Measurements from ENCODE around the gene LCN2.

LCN2 gene

DNA sequence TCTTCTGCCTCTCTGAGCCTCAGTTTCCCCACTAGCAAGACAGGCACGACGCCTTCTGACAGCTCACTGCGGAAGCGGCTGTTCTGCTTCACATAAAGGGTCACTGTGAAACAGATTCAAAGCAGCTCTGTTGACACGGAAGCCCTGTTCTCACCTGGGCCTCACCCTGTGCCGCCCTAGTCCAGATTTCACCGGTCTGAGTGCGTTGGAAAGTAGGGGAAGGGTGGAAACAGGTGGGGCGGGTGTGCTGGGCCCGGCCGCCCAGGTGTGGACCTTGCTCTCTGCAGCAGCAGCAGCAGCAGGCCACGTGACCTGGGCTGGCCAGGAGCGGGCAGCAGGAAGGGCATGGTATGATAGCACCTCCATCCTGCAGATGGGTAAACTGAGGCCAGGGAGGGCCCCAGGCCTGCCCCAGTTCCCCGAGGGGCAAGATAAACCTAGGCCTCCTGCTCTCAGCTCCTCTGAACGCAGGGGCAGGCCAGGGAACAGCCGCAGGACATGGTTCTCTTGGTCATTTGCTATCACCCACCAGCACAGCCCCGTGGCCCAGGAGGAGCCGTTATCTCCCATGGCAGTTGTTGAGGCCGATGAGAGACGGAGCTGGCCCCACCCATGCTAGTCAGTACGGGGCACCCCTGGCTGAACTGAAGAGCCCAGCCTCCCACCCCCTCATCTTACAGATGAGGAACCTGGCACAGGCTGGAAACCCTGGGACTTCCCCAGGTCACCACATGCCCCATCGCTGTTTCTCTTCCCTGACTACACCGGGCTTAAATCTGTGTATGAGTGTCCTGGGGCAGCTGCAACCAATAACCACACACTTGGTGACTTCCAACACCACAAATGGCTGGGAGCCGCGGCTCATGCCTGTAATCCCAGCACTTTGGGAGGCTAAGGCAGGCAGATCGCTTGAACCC, 33.8 kb upstream of the LCN2 start:
- no peak for DNase-seq

DNA sequence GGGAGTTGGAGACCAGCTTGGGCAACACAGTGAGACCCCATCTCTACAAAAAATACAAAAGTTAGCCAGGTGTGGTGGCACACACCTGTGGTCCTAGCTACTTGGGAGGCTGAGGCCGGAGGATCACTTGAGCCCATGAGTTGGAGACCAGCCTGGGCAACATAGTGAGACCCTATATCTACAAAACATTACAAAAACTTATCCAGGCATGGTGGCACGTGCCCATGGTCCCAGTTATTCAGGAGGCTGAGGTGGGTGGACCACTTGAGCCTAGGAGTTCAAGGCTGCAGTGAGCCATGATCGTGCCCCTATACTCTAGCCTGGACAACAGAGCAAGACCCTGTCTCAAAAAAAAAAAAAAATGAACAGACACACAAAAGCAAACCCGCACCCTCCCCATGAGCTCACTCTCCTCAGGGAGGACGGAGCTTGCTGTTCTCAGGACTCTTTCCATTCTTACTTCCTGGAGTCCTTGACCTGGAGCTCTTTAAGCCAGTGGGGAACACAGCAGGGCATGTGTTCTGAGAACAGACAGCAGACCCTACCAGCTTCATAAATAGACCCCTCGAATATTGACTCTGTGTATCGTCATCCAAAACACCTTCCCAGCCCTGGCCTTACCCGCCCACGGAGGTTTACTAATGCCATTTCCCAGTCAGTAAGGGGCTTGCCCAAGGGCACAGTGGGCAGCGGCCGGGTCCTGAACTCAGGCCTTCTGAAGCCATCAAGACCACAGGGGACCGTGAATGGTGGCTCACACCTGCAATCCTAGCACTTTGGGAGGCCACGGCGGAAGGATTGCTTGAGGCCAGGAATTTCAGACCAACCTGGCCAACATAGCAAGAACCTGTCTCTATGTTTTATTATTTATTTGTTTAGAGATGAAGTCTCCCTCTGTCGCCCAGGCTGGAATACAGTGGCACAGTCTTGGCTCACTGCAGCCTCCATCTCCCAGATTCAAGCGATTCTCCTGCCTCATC, 32.9 kb upstream of the LCN2 start:
- no peak for DNase-seq

DNA sequence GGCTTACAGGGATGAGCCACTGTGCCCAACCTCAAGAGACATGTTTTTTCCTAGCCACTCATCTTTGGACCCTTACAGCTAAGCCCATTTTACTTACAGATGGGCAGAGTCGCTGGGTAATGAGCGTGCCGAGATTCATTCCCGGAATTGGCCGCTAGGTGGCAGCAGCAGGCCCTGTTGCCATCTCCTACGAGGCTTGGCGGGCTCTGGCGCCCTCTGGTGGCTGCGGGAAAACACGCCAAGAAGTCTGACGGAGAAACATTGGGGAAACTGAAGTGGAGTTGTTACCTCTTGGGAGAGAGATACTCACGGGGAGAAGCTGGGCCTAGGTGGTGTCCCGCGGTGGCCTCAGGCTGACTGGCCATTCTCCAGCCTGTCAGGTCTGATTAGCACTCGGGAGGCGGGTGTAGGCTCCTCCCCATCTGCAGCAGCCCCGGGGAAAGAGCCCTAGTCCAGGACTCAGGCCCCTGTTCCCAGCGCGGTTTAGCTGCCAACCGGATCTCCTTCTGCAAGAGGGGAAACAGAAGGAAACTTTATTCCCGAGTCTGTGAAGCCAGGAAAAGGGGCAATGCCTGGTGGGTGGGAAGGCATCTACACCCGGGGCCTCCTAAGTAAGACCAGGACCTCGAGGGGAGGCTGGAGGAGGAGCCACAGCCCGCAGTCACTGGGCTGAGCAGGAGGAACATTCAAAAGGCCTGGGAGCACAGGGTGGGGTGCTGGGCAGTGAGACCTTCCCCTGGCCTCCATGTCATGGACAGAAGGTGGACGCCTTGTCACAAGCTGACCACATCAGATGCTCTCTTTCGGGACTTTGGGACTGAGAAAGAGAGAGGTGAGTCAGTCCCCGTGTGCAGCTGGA, 31.4 kb upstream of the LCN2 start:
- DNase-seq = peak; percentile 85

DNA sequence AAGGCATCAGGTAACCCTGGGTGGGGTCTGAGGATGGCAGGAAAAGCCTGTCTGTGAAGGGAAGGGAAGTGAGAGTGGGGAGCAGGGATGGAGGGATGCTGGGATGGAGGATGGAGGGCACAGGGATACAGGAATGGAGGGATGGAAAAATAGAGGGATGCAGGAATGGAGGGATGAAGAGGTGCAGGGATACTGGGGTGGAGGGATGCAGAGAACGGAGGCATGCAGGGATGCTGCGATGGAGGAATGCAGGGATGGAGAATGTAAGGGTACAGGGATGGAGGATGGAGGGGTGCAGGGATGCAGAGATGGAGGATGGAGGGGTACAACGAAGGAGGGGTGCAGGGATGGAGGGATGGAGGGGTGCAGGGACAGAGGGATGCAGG, 30.8 kb upstream of the LCN2 start:
- no peak for DNase-seq

DNA sequence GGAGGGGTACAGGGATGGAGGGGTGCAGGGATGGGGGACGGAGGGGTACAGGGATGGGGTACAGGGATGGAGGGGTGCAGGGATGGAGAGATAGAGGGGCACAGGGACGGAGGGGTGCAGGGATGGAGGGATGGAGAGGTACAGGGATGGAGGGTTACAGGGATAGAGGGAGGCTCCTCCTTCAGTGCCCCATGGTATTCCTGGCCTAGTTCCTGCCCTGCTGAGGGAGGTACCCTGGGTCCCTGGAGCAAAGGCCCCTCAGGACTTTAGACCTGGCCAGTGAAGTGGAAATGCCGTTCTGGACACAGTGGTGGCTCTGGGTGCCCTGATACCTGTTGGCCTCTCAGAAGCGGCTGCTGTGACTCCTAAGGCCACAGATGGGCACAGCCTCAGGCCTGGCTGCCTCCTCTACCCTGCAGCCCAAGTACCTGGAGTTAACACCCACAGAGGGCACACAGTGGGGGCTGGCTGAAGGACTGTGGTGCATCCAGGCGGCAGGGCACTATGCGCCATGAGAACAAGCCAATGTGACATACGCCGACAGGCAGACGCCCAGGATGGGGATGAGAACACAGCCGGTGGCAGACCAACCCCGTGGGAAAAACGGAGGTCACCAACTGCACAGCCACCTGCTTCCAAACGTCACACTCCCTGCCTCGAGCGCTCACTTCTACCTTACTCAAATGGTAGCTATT, 30.1 kb upstream of the LCN2 start:
- DNase-seq = no peak

DNA sequence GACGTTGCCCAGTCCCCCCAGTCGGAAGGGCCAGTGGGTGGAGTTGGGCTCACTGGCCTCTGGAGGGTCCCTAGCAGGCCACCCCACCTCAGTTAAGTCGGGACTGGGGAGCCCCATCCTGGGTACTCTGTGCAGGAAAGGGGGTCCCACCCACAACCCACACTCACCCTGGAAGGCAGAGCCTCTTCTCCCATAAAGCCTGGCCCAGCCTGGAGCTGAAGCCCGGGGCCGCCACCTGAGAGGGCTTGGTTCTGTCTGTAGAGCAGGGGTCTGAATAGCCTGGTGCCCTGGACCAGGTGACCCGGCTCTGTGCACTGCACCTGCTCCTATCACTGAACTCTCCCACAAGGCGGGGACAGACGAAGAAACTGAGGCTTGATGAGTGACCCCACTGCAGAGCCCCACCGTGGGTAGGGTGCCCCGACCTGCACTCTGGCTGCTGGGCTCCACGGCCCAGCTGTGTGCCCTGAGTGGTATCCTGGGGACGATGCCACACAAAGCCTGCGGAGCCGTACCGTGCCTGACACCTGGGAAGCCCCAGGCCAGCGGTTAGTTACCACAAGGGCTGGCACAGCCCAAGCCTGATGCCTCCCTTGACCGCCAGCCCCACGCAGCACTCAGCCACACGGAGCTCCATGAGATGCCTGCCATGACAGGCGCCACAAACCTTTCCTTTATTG, 29.1 kb upstream of the LCN2 start:
- no peak for DNase-seq

DNA sequence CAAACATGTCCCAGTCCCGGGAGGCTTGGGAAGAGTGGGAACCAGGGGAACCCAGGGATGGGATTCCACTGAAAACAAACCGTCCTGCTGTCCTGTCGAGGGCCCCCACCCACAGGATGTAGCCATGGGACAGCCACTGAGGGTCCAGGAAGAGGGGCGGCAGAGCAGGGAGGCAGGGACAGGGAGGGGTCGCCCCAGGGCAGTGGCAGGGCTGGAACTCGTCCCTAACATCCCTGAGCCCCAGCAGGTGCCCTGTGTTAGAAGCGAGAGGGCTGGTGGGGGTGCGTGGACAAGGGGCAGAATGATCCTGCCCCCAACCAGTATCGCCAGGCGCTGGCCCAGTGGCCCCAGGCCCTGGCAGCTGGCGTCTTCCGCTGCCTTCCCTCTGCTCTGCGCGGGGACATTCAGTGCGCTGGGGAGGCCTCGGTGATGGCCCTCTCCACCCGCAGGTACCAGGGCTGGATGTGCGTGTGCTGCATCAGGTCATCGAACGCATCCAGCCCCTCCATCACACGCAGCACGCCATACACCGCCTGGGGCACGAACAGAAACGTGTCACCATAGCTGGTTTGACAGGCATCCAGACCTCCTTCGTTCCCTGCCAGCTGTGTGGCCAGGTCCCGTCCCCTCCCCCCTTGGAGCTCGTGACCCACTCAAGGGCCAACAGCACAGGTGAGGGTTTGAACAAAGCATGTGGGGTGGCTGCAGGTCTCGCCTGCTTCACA, 28.4 kb upstream of the LCN2 start:
- no peak for DNase-seq

DNA sequence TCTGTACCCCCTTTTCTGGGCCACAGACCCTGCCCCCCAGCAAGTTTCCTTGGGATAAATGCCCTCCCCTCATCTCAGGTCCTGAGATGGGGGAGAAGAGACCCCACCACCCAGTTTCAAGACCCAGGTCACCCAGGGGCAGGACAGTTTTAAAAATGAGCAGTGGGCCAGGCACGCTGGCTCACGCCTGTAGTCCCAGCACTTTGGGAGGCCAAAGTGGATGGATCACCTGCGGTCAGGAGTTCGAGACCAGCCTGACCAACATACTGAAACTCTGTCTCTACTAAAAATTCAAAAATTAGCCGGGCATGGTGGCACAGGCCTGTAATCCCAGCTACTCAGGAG, 27.8 kb upstream of the LCN2 start:
- DNase-seq = no peak

DNA sequence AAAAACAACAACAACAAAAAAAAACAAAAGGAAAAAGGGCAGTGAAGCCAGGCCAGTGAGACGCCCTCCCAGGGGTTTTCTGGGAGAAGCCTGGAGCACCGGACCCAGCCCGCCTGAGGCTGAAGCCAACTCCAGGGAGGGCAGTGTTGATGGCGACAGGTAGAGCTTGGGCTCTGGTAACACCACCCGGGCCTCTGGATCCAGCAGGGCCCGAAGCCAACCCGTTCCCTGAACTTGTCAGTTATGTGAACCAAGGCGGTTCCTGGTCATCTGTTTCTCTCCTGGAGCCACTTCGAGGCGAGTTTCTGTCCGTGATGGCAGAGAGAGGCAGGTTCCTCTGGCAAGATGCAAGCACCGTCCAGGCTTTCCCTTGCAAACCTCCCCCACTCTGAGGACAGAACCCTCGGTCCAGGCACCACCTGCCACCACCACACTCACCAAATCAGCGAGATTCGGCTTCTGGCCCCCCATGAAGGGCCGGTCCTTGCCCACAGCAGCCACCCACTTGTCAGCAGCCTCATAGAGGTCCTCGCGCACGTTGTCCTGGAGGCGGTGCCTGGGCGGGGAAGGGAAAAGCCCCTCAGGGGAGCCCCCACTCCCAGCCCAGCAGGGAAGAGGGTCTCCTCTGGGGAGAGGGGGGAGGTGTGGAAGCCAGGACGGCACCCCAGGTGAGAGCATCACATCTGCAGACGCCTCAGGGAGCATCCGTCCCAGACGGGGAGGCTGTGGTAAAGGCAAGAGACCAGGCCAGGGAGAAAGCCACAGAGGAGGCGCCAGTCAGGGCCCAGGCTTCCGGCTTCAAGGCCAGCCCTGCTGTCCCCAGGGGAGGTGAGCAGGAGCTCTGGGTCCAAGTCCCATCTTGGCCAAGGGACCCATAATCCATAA, 27.1 kb upstream of the LCN2 start:
- DNase-seq = no peak

DNA sequence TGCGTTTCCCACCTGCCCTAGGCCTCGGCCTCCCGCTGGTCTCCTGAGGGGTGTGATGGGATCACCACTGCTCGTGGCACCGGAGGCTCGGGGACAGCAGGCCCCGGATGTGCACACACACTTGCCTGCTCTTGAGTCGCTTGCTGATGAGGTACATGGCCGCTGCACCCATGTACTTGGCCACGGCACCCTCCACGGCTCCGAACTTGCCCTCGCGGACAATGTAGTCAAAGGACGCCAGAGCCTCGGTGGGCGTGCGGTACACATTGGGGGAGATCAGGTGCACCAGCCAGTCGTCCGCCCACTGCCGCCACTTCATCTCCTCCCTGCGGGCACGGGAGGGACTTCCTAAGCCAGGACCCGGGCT, 26.5 kb upstream of the LCN2 start:
- DNase-seq = no peak

DNA sequence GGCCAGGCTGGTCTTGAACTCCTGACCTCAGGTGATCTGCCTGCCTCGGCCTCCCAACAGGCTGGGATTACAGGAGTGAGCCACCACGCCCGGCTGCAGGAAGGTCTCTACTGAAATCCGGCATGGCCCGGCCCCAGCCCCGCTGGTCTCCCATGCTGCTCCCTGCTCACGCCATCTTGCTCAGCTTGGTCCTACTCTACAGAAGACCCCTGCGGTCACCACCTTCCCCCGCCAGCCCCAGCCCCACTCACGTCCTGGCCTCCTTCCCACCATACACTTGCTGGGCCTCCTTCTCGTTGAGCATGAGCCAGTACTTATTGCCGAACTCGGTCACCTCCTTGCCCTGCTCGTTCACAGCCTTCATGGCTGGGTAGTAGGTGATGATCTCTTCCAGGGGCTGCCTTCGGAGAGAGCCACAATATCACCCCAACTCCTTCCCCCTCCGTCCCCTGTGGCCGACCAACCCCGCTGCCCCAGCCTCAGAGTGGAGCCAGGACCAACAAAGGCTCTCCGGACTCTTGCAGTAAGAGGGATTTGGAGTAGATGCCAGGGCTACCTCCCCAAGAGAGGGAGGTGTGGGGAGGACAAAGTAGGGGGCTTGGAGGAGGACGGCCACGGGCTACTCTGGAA, 25.7 kb upstream of the LCN2 start:
- no peak for DNase-seq

DNA sequence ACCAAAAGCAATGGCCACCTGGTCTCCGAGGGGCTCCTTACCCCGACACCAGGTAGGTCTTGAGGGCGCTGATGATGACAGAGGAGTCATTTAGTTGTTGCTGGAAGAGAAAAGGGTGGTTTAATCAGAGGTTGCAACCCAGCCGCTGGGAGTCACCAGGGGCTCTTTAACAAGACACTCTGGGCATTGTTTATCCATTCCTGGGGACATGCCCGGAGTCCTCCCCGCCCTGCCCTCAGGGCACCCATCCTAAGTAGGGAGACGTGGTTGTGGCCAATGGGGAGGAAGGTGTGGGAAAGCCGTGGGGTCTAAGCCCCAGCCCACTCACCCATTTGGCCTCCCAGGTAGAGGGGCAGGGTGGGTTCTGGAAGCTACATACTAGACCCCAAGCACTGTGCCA, 24.8 kb upstream of the LCN2 start:
- DNase-seq = no peak

DNA sequence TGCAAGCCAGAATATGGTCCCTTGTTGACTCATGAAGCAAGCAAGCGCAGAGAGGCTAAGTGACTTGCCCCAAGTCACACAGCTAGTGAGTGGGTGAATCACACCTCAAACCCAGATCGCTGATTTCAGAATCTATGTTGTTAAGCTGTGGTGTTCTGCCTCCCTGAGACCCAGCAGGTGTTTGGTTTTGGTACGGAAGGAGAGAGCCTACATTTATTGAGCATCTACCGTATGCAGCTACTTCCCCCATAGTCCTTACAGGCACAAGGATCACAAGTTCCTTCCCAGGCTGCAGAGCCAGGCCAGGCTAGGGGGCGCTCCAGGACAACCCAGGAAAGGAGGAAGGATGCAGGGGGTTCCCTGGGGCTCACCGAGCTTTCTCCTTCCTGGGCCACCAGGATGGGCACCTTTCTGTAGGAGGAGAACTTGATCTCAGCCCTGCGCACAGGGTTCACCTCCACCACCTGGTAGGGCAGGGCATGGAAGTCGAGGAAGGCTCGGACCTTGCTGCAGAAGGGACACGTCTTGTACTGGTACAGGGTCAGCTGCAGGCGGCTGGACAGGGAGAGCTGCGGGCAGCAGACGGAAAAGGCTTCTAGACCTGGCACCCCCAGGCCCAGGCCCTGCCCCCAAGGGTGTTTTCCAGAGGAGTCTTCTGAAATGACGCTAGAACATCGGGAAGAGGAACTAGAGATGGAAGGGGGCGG, 24.2 kb upstream of the LCN2 start:
- peak; percentile 60 for DNase-seq

DNA sequence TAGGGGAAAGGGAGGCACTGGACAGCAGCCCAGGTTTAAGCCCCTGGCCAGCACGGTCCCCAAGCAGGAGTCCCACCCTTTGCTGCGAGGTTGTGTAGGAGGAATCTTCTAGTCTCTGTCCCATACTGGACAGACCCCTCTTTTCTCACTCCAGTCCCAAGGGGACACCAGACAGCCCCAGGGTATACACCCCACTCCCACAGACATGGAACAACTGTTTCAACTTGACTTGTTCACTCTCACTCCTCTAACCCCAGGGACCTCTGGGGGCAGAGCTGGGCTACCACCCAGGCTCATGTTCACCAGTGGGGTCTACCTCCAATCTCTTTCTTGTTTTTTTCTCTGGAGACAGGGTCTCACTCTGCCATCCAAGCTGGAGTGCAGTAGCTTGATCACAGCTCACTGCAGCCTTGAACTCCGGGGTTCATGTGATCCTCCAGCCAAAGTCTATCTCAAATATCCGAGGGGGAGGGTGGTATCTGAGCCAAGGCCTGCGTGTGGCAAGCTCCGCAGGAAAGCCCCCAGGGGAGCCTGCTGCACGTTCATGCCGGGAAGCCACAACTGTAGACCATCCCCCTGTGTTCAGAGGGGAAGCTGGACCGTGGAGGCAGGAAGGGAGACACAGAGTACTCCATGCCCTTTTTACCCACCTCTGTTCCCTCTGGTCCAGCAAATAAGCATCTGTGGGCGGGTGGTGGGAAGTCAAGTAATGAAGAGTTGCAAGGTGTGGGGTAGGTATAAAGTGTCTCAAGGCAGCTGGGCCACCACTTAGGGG, 23.5 kb upstream of the LCN2 start:
- DNase-seq = no peak

DNA sequence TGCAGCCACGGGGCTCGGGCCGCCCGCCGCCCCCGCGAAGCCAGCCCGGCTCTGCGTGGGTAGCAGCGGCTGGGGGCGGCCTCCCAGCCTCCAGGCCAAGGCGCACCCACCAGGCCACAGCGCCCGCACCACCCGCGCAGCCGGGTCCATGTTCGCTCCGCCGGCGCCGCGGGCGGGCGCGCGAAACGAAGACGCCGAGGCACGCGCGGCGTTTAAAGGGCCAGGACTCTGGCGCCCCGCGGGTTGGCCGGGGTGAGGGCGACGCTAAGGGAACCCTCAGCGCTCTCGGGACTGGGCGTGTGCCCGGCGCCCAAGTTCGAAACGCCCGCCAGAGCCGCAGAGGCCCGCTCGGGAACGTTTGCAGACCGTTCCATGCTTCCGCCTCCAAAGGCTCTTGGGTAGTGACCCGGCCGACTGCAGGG, 21.7 kb upstream of the LCN2 start, which contains the start of gene PTGES2:
Gene PTGES2, minus strand, starts transcription at position 162 of the 422 bp plus-strand sequence. Its CDS starts 12 bp downstream, at position 150.
- DNase-seq = peak; percentile 85

DNA sequence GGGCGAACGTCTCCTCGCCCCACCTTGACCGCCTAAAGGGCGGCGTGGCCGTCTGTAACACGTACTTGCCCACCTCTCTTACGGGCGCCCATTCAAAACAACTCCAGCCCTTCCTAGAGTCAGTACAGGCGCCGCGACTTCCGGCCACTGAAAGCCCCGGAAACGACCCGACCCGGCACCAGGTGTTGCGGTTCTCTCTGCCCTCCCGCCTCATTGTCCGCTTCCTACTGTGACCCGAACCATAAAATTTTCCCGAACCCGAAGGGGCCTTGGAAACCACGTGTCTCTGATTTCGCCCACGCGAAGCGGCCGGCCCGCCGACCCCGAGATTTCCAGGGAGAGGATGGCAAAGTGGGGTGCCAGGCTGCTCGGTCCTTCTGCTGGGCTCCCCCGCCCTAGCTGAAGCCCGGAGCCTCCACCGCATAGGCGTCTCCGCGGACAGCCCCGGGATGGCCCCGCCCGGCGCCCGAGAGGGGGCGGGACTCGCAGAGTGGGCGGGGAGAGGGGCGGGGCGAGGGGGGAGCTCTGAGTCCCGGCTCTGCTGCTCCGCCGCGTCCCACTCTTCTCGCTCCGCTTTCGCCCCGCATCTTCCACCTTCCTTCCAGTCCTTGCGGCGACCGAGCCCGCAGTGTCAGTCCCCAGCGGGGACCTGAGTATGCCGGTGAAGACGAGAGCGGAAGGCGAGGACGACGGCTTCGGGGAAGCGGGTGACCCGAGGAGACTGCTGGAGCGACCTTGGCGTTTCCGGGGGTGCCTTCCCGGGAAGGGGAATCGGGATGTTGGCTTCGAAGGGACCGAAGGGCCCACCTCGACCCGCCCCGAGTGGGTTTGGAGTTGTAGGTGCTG, 21.0 kb upstream of the LCN2 start:
- DNase-seq = peak; percentile 92

All from EL (cell line).